Posterior cingulate gyrus (tissue), 11 donors: ENCODE measurements around the gene MYRFL.
"Not testable (repeated sequence)": the region's sequence is repeated elsewhere in the genome, so short reads cannot be mapped to it uniquely, and the experiment has no call there.

Experiments used
- DNase-seq, 10 donors: peaks; one replicate each; pipeline versions ENCODE4 v3.0.0 to v3.0.0-alpha.2; 2020 to 2021; ENCODE audit warnings: mixed read lengths in 3 of 10
- intact Hi-C: fragments of 100-400 bp; cut with DNase I; formaldehyde crosslinking; loops from one replicate; pipeline ENCODE4 v1.15.1; 2023

MYRFL gene

DNA sequence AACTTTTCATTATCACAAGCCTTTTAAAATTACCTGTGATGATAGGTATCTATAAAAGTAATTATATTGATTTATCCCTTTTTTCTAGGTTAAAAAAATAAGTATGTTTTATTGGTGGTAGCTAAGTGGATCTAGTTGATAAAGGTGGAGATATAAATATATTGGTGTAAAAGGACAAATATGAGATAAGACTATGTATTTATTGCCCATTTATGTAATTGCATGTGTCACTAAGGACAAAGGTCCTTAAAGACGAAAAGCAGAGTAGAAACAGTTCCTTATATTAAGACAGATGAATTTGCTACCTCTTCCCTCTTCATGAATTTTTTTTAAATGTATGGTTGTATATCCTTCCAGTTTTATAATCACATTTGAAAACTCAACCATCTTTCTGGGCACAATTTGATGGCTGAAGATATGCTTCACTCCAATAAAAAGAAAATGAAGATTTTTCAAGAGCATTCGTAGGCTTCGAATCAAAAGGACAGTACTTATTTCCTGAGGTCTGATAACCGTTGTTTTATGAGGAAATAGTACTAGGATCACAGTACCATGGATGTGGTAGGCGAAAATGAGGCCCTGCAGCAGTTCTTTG is at the start of gene MYRFL:
Gene MYRFL, plus strand, starts transcription at position 262 of the 595 bp plus-strand sequence. Its CDS starts 291 bp downstream, at position 553.
- intact Hi-C loops = no loop called here
- DNase-seq = no peak

DNA sequence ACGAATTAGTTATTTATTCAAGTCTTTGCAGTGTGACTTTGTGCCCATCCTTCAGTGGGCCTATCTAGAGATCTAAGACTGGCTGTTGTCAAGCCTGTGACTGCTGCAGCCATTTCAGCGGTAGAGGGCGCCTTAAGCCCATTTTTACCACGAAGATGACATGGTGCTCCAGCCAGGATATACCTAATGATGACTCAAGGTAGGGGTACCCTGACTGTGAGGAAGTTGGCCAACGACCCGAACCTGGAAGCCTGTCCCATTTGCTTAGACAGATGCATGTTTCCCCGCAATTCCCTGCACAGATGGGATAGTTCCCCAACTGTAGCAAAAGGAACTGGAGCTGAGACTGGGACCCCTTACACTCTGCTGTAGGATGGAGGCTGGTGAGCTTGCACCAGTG is 45.1 kb upstream of the MYRFL start:
- DNase-seq = peak in 3 of 10 donors; percentile 15 to 49 (median 16)
- intact Hi-C loops = no loop called here

DNA sequence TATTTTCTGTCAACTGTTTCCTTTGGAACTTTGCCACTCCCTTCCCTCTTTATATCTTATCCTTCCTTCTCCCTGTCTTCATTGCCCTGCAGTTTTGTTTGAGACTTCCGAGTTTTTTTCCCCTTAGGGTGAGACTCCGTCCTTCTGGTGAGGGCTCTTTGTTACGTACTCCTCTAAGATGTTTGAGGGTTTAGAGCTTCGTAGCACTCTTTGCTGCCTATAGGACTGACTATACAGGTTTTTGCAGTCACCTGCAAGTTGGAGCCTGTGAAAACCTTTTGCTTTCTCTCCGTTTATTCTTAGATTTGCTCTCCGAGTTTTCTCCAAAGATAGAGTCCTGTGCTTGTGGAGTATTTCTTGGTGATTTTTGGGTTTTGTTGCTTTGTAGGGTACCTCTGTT is 41.7 kb upstream of the MYRFL start:
- DNase-seq = no peak
- intact Hi-C loops = no loop called here

DNA sequence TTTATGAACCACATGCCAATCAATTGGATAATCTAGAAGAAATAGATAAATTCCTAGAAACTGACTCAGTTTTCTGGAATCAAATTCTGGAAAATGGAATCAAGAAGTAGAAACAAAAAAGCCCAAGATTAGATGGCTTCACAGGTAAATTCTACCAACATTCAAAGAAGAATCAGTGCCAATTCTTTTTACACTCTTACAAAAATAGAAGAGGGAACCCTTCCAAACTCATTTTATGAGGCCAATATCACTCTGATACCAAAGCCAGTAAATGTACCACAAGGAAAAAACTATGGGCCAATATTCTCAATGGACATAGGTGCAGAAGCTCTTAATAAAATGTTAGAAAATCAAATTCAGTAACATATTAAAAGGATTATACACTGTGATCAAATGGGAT is 35.7 kb upstream of the MYRFL start:
- intact Hi-C loops = no loop called here
- DNase-seq = no peak

DNA sequence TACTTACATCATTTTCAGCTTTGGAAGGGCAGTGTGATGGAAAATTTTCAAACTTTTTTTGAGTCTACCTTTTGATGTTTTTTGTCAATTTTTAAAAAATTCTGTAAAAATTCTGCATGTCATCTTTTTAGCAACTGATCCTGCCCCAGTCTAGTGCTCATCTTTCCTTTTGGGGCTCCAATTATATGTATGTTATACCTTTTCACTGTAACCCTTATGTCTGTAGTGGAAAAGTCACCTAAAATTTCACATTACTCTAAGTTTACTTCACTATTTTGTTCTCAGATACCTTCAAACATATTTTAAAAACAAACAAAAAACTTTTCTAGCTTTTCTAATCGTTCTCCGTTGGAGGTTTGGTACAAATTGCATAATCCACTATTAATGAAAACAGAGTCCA is 32.5 kb upstream of the MYRFL start:
- intact Hi-C loops = no loop called here
- no peak for DNase-seq

DNA sequence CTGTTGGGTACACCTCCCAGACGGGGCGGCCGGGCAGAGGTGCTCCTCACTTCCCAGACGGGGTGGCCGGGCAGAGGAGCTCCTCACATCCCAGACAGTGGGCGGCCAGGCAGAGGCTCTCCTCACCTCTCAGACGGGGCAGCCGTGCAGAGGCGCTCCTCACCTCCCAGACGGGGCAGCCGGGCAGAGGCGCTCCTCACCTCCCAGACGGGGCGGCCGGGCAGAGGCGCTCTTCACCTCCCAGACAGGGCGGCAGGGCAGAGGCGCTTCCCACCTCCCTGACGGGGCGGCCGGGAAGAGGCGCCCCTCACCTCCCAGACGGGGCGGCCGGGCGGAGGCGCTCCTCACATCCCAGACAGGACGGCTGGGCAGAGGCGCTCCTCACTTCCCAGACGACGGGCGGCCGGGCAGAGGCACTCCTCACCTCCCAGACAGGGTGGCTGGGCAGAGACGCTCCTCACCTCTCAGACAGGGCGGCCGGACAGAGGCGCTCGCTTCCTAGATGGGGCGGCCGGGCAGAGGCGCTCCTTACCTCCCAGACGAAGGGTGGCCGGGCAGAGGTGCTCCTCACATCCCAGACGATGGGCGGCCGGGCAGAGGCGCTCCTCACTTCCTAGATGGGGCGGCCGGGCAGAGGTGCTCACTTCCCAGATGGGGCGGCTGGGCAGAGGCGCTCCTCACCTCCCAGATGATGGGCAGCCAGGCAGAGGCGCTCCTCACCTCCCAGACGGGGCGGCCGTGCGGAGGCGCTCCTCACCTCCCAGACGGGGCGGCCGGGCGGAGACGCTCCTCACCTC is 17.7 kb upstream of the MYRFL start:
- peak in 3 of 10 donors; percentile 60 to 81 (median 62) for DNase-seq
- intact Hi-C loops = not testable (repeated sequence)

DNA sequence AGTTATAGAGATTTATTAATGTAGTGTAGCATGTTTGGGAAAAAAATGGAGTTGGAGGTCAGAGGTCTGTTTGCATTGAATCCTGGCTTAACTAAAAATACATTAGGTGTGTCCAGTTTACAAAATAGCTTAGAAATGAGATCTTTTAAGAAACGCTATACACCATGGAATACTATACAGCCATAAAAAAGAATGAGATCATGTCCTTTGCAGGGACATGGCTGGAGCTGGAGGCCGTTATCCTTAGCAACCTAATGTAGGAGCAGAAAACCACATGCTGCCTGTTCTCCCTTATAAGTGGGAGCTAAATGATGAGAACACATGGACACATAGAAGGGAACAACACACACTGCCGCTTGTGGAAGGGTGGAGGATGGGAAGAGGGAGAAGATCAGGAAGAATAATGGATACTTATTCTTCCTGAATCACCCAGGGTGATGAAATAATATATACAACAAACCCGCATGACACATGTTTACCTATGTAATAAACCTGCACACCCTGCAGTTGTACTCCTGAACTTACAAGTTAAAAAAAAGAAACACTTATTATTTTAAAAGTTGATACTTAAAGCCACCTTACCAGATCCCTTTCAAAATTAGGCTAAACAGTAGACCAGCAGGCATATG is 14.0 kb upstream of the MYRFL start:
- intact Hi-C loops = no loop called here
- DNase-seq = no peak

DNA sequence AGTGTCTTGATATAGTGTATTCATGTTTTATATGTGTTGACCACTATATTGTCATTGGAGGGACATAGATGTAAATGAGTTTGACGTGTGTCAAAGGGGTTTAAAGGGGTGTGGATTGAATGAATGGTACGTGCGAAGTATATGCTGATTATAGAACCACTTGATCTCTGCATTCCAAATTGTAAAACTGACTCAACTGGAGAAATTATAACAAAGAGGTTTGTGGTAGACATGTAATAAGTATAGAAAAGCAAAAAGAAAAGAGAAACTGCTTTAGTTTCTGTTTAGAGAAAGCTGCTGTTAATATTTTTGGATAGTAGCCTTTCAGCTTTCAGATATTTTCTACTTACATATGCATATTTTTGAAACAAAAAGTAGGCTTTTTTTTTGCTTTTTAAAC is 8.9 kb upstream of the MYRFL start:
- DNase-seq = no peak
- intact Hi-C loops = no loop called here

DNA sequence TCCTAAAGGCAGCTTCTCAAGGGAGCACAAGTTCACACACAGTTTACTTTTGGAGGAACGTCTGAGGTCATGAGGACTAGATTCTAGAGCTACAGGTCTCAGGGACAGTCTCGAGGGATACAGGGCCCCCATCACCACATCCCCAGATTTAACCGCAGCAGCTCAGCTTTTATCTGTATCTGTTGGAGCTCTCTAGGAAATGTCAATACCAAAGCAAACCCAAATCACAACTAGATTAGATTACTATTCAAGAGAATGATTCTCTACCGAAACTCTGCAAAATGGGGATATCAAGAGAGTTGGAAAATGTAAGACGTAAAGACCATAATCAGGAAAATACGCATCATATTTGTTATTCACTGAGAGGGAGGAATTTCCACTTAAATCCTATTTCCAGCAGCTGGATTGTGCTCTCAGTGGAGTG is 4.0 kb upstream of the MYRFL start:
- intact Hi-C loops = no loop called here
- DNase-seq = no peak

DNA sequence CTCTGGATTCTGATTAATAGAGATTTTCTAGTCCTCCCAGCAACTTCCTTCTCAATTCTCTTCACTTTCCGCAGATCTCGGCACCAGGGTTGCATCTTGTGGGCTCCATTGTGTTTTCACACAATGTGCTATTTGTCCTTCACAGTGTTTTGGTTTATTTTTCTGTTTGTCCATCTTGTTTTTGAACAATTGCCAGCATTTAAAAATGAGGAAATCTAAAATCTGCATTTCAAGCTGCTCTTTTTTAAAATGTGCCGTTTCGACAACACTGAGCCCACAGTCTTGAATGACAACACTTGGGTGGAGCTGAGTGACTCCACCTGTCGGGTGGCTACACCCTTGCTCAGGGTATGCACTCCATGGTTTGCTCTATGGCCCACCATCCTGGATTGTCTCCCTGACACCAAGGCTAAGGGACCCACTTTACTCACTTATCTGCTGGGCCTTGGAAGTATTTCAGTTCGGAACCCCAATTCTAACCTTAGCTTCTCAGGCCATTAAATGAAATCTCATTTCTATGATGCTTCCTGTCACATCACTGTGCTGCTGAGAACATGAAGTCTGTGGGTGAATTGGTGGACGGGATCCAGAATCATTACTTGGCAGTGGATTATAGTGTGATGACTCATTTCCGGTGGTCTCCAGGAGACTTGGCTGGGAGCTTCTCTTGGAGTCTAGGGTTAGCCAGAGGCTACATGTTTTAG is 3.4 kb upstream of the MYRFL start:
- intact Hi-C loops = no loop called here
- DNase-seq = peak in 2 of 10 donors; percentile 43 to 78

DNA sequence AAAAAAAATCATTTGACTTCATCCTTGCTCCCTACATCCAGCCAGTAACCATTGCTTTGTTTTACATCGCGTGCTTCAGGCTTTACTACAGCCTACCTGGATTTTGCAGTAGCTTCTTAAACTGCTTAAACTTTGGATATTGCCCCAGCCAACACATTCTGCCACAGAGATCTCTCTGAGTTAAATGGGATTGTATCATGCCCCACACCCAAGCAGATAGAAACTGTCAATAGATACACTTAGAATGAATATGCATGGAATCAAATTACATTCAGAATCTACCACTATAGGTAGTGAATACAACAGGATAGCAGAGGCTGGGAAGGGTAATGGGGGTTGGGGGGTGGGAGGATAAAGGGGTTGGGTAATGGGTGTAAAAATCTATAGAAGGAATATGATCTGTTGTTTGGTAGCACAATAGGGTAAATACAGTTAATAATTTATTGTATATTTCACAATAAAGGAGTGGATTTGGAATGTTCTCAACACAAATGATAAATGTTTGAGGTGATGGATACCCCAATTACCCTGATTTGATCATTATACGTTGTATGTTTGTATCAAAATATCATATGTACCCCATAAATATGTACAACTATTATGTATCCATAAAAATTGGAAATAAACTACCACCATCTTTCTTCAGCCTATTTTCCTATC is 2.7 kb upstream of the MYRFL start:
- DNase-seq = no peak
- intact Hi-C loops = no loop called here

DNA sequence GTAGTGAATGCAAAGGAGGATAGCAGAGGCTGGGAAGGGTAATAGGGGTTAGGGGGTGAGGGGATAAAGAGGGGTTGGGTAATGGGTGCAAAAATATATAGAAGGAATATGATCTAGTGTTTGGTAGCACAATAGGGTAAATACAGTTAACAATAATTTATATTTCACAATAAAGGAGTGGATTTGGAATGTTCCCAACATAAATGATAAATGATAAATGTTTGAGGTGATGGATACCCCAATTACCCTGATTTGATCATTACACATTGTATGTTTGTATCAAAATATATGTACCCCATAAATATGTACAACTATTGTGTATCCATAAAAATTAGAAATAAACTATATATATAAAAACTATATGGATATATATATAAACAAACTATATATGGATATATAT is 999 bp upstream of the MYRFL start:
- intact Hi-C loops = no loop called here
- no peak for DNase-seq

DNA sequence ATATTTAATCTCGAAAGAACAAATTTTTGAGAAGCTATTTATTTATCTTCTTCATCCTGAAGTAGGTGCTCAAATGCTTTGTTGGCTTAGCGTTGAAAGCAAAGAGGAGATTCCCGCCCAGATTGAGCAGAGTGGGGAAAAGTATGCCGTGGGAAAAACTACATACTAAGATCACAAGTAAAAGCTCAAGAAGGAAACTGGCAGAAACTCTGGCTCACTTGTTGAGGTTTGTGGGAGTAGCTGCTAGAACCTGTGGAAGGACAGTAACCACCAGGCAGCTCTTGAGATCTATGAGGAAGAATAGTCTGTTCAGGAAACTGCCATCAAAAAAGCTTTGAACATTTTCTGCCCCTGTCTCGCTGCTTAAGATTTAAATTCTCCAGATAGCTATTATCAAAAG is 3.9 kb downstream of the MYRFL start:
- DNase-seq = no peak
- intact Hi-C loops = no loop called here

DNA sequence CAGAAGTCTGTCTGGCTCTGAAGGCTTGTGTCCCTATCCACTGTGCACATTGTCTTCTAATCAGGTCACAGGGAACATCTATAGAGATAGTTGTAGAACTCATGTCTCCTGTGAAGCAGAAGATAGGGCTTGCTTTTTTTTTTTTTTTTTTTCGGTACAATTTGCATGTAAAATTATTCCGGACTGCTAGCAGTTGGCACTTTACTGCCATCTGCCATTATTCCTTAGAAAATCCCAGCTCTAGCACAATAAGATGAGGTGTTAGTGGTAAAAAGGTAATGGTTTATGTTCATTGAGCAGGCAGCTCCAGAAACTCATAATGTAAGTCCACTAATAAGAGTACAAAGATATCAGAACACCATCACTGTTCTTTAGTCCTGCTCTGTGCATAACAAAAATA is 8.7 kb downstream of the MYRFL start:
- DNase-seq = no peak
- intact Hi-C loops = loop anchor here (10.0 kb wide), 1 partner anchor 99 kb away; the partner anchor contains the start of gene RAB3IP

DNA sequence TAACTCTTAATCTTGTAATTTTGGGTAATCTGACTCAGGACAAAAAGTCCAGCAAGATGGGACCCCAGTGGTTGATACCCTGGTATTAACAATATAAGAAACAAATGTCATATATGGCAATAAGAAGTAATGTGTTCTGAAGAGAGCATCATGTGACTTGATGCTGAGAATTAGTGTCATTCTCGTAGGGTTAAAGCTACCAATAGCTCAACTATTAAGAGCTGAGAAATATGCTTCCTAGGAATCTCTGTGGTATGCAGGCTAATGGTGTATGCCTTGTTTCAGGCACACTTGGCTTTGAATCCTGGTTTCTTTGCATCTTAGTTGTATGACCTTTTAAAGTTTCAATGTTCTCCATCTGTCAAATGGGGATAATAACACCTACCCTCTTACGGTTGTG is 9.1 kb downstream of the MYRFL start:
- no peak for DNase-seq
- intact Hi-C loops = loop anchor here (10.0 kb wide), 1 partner anchor 99 kb away; the partner anchor contains the start of gene RAB3IP

DNA sequence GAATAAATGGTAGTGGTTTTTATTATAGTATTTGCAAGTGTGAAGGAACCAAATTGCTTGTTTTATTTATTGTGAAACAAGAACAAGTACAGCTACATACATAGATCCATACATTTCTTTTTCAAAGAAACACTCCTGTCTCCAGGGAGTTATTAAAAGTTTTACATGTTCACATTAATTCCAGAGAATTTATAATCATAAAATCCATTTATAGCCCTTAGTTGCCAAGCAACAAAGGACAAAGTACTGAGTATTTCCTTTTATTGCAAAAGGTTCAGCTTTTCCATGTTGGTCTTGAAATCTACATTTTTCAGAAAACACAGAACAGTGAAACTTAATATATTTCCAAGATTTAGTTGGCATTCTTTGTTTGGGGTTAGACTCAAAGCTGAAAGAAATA is 9.5 kb downstream of the MYRFL start:
- intact Hi-C loops = loop anchor here (10.0 kb wide), 1 partner anchor 100 kb away; the partner anchor contains the start of gene RAB3IP
- no peak for DNase-seq

DNA sequence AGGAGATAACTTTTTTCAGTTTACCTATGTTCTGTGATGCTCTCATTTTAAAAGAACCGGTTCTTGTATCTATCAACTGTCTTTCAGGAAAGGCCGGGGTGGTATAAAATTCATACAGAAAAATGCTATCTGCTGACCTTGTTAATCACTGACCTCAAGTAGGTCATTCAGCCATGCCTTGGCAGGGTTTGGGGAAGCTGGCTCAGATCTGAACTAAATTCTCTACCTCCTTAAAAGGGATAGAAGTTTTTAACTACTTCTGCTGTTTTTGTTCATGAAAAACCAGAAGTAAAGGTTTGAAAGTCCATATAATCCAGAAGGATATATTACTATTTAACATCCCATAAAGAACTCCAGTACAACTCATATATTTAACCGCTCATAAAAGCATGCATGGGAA is 10.1 kb downstream of the MYRFL start:
- intact Hi-C loops = loop anchor here (10.0 kb wide), 1 partner anchor 100 kb away; the partner anchor contains the start of gene RAB3IP
- DNase-seq = no peak

DNA sequence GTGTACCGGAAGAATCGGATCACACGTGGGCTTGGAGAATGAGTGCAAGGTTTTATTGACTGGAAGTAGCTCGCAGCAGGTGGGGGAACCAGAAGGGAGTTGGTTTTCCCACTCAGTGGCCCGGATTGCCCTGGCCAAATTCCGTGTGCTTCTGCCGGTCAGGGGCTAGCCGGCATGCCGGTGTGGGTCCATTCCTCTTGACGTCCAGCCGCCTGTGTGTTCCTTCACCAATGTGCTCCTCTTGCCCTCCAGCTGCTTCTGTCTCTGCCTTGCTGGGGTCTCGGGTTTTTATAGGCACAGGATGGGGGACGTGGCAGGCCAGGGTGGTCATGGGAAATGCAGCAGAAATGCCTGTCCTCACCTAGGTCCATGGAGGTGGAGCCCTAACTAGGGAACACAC is 11.0 kb downstream of the MYRFL start:
- intact Hi-C loops = loop anchor here (10.0 kb wide), 1 partner anchor 101 kb away; the partner anchor contains the start of gene RAB3IP
- DNase-seq = peak in 1 of 10 donors; percentile 71

DNA sequence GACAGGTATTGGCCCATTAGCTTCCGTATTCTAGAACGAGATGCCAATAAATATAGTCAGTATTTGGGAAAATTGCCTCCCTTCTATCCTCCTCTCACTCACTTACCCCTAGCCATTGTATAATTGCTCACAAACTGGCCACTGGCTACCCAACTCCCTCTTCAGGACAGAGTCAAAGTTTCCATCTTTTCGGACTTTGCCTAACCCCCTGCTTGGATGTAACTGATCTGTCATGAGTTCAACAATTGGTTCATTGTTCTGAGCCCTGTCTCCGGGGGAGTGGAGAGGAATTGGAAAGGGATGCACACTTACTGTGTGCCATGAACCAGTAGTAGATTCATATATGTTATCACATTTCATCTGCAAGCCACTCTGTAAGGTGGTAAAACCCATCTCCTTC is 12.2 kb downstream of the MYRFL start:
- DNase-seq = peak in 1 of 10 donors; percentile 20
- intact Hi-C loops = loop anchor here (10.0 kb wide), 1 partner anchor 102 kb away; the partner anchor contains the start of gene RAB3IP
